ENCODE data around the gene MRPL37. TPM values are rescaled to one million over a fixed set of nuclear protein-coding genes. Genes with fewer than 3 reads are reported as not detected.

The MRPL37 gene
- total RNA-seq, 2 donors from 2014 or later = 63.1 to 75.9 TPM

DNA sequence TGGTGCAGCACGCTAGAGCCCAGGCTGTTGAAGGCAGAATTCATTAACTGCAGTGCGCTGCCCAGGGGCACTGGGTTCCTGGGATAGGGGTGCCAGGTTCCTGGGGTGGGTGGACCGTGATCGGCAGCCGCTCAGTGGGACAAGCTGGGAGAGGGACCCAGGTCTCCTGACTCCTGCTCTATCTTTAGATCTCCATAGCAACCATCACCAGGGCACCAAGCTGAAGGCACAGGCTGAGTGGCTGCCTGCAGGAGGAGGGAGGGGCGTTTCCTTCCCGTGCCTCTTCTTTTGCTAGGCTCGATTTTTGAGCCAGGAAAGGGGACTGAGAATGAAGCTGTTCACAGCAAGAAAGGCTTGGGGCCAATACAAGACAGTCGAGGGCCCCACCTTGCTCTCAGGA lies 26.3 kb upstream of the MRPL37 start:
- Histone ChIP-seq H3K27me3 (no peaks in the 10 kb centered on the region), H3K4me1 (no peaks in the 10 kb centered on the region), H3K27ac (no peak overlapping the region), H3K4me3 (no peak overlapping the region), H3K36me3 (peaks cover 5% of the 10 kb centered on the region), H3K9me3 (no peaks in the 10 kb centered on the region)
- TF ChIP-seq, protein P1, sequence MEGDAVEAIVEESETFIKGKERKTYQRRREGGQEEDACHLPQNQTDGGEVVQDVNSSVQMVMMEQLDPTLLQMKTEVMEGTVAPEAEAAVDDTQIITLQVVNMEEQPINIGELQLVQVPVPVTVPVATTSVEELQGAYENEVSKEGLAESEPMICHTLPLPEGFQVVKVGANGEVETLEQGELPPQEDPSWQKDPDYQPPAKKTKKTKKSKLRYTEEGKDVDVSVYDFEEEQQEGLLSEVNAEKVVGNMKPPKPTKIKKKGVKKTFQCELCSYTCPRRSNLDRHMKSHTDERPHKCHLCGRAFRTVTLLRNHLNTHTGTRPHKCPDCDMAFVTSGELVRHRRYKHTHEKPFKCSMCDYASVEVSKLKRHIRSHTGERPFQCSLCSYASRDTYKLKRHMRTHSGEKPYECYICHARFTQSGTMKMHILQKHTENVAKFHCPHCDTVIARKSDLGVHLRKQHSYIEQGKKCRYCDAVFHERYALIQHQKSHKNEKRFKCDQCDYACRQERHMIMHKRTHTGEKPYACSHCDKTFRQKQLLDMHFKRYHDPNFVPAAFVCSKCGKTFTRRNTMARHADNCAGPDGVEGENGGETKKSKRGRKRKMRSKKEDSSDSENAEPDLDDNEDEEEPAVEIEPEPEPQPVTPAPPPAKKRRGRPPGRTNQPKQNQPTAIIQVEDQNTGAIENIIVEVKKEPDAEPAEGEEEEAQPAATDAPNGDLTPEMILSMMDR (IDR thresholded peaks at IDR 0.05) = no peak
- no peak for DNase-seq (ENCODE audit: low spot score)

DNA sequence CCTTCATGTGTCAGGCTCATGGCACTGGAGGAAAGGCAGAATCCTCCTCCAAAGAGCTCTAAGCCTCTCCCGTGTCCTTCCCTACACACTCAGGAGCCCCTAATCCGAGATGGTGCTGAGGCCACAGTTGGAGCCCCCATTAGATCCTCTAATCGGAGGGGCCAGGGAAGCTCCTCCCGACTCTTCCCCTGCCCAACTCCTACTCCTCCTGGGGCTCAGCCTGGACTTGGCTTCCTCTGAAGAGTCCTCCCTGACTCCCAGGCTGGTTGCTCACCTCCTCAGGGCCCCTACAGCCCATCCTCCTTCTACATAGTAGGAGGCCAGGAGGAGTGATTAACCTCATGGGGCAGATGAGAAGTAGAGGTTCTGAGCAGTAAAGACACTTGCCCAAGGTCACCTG lies 25.9 kb upstream of the MRPL37 start:
- H3K27me3 ChIP-seq = no peaks in the 10 kb centered on the region
- H3K36me3 ChIP-seq = peaks cover 5% of the 10 kb centered on the region
- no peaks in the 10 kb centered on the region for H3K9me3 ChIP-seq
- TF ChIP-seq, protein P1 (IDR thresholded peaks at IDR 0.05) = no peak
- no peak overlapping the region for H3K4me3 ChIP-seq
- no peak for DNase-seq (ENCODE audit: low spot score)
- no peak overlapping the region for H3K27ac ChIP-seq
- no peaks in the 10 kb centered on the region for H3K4me1 ChIP-seq

- Histone ChIP-seq H3K9me3 (no peaks in the 10 kb centered on the region), H3K4me1 (no peaks in the 10 kb centered on the region), H3K27ac (no peak overlapping the region), H3K27me3 (no peaks in the 10 kb centered on the region), H3K4me3 (no peak overlapping the region), H3K36me3 (peaks cover 5% of the 10 kb centered on the region)
- TF ChIP-seq, protein P1 (IDR thresholded peaks at IDR 0.05) = no peak
- no peak for DNase-seq (ENCODE audit: low spot score)
These were observed 23.2 kb upstream of the MRPL37 start for GRCh38 chr1:54176621-54177327.

GRCh38 chr1:54177726-54178125 lies 22.2 kb upstream of the MRPL37 start:
- Histone ChIP-seq H3K27me3 (no peaks in the 10 kb centered on the region), H3K27ac (no peak overlapping the region), H3K4me3 (no peak overlapping the region), H3K9me3 (no peaks in the 10 kb centered on the region), H3K36me3 (peaks cover 5% of the 10 kb centered on the region), H3K4me1 (no peaks in the 10 kb centered on the region)
- no peak for DNase-seq (ENCODE audit: low spot score)
- TF ChIP-seq, protein P1 (IDR thresholded peaks at IDR 0.05) = no peak

GRCh38 chr1:54178296-54179070 lies 21.5 kb upstream of the MRPL37 start:
- DNase-seq (ENCODE audit: low spot score) = no peak
- Histone ChIP-seq H3K27ac (no peak overlapping the region), H3K9me3 (no peaks in the 10 kb centered on the region), H3K36me3 (peaks cover 5% of the 10 kb centered on the region), H3K4me3 (no peak overlapping the region), H3K27me3 (no peaks in the 10 kb centered on the region), H3K4me1 (no peaks in the 10 kb centered on the region)
- TF ChIP-seq, protein P1 (IDR thresholded peaks at IDR 0.05) = no peak

Measured in right atrium auricular region (tissue), 2 donors.